Bronchial smooth muscle cell (primary cell): ENCODE results near the gene C4orf51. TPM values are rescaled to one million over a fixed set of nuclear protein-coding genes. Genes with fewer than 3 reads are reported as not detected.

Experiments used
- total RNA-seq: library from RNA; depleted of rRNA; stranded (reverse); fragments of >200 nt; gene quantifications from 2 replicates; pipeline ENCODE4 v1.2.1, GENCODE V29; 2014

Gene C4orf51
- total RNA-seq, result not detected in 2 replicates

DNA sequence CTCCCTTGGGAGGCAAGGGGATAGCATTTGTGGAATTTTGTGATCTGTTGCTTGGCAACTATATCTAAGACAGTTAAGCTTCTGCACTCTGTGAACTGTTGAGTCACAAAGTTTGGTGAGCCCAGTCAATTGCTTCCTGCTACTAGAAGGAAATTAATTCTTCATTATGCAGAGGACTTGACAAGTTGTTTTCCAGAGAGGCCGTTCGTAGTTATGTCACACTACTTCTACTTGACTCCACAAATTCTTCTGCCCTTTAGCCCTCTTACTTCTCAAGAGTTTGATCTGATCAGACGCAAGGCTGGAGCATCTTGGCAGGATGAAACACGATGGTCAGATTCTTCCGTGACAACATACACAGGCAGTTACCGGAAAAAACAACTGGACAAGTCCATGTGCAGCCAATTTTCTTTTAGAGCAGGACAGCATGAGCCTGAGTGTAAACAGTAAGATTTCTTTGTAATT lies at the start of gene C4orf51:
Gene C4orf51, plus strand, starts transcription at position 156 of the 465 bp plus-strand sequence. Its CDS starts 58 bp downstream, at position 214.

Other genes with a start within 250 kb of the C4orf51 start
- gene SMAD1, start 198.3 kb upstream of the C4orf51 start, total RNA-seq, result 22.1 and 27.0 TPM in 2 replicates
- gene MMAA, start 60.8 kb upstream of the C4orf51 start, total RNA-seq, result 3.3 and 5.5 TPM in 2 replicates